GM12872 (cell line): ENCODE results near the gene ZNF701.

Source experiments
- CTCF ChIP-seq: IDR thresholded peaks from 3 replicates; pipeline ENCODE4 v1.5.1; 2011; ENCODE audit warnings: low read depth, mild to moderate bottlenecking, low read length, moderate library complexity; ENCODE audit not compliant: insufficient read depth

Gene ZNF701

GRCh38 chr19:52535771-52536447 lies 34.2 kb upstream of the ZNF701 start:
- no peak for TF ChIP-seq CTCF

GRCh38 chr19:52536448-52536800 lies 33.7 kb upstream of the ZNF701 start:
- TF ChIP-seq CTCF, result no peak

GRCh38 chr19:52541608-52542007 lies 28.5 kb upstream of the ZNF701 start:
- no peak for TF ChIP-seq CTCF

- no peak for TF ChIP-seq CTCF
These were observed 27.0 kb upstream of the ZNF701 start for GRCh38 chr19:52542984-52543664.

GRCh38 chr19:52554216-52554971 lies 15.7 kb upstream of the ZNF701 start:
- TF ChIP-seq CTCF, result no peak

- TF ChIP-seq CTCF, result no peak
These were observed 12.7 kb upstream of the ZNF701 start for GRCh38 chr19:52557231-52557995.

GRCh38 chr19:52566121-52566520 lies 4.0 kb upstream of the ZNF701 start:
- no peak for TF ChIP-seq CTCF
